Muscle layer of duodenum (tissue), 2 donors: Measurements from ENCODE around the gene CBX7.

Experiments
- H3K27ac ChIP-seq: one replicate; pipeline ENCODE4 v1.7.0; 2013; ENCODE audit warnings: mild to moderate bottlenecking, low read length
- H3K27me3 ChIP-seq: one replicate; pipeline ENCODE4 v1.7.0; 2013; ENCODE audit warnings: low read depth, mild to moderate bottlenecking, control low read depth, low read length
- H3K36me3 ChIP-seq, 2 donors: one replicate each; pipeline ENCODE4 v1.7.0; 2013; ENCODE audit warnings: low read length in 2 of 2, control low read depth in 1 of 2, mild to moderate bottlenecking in 1 of 2; ENCODE audit not compliant: insufficient read depth in 2 of 2, control insufficient read depth in 1 of 2
- H3K4me1 ChIP-seq, 2 donors: one replicate each; pipeline ENCODE4 v1.7.0; 2013; ENCODE audit warnings: low read length in 2 of 2, mild to moderate bottlenecking in 2 of 2, control low read depth in 1 of 2, moderate library complexity in 1 of 2; ENCODE audit not compliant: insufficient read depth in 2 of 2, control insufficient read depth in 1 of 2
- H3K4me3 ChIP-seq, 2 donors: one replicate each; pipeline ENCODE4 v1.7.0; 2013; ENCODE audit warnings: low read length in 2 of 2, low read depth in 1 of 2, mild to moderate bottlenecking in 1 of 2
- H3K9me3 ChIP-seq, 2 donors: one replicate each; pipeline ENCODE4 v1.7.0; 2013; ENCODE audit warnings: low read length in 2 of 2, control low read depth in 1 of 2, mild to moderate bottlenecking in 1 of 2; ENCODE audit not compliant: control insufficient read depth in 1 of 2
- donor health status: healthy.

The CBX7 gene

DNA sequence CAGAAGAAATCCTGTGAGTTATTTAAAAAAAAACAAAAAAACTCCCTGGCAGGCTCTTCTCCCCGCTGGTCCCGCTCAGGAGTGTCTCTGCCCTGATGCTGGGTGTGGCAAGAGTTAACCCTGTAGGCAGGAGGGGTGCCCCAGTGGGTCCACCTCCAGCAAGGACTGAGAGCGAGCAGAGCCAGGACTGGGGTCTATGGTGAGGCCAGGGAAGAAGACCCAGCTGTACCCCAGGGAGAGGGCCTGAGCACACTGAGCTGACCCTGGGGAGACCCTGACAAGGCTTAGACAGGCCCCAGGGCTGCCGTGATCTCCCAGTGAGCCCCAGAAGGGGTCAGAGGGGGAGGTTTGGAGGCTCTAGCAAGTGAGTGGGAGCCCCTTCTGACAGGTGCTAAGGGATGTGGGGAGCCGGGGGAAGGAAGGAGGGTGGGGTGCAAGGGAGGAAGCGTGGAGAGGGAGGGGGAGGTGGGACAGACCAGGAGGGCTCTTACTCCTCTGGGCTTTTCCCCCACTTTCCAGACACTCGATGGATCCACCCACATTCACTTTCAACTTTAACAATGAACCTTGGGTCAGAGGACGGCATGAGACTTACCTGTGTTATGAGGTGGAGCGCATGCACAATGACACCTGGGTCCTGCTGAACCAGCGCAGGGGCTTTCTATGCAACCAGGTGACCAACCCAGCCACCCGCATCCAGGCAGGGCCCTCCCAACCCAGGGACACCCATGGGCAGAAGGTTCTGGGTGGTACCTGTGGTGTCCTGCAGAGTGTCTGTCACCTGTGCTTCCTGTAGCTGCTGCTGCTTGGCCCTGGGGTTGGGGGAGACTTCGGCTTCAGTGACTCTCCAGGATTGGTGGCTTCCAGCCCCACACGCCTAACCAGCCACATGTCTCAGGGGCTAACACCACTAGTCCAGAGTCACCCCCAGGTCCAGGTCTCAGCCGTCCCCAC, 69.0 kb downstream of the CBX7 start:
- Histone ChIP-seq H3K9me3 (no peaks in the 10 kb centered on the region), H3K4me1 (peaks cover 0 to 5% of the 10 kb centered on the region in 2 donors), H3K27me3 (no peaks in the 10 kb centered on the region), H3K4me3 (no peak overlapping the region), H3K36me3 (peaks cover 0 to 13% of the 10 kb centered on the region in 2 donors), H3K27ac (no peak overlapping the region)

DNA sequence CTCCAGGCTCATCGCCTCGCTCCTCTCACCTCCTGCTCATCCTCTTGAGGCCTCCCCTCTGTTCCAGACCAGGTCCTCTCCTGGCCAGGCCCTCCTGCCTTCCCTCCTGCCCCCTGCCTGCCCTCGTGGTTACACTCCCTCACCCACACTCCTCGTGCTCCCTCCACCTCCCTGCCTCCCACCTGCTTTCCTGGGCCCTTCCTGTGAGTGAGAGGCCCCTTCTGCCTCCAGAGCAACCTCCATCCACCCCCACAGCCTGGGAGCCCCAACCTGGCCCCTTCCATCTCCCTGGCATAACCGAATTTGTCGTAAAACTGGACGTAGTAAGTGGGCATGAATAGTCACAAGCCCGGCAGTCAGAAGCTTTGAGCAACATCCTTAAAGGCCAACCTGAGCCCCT, 70.9 kb downstream of the CBX7 start:
- Histone ChIP-seq H3K9me3 (no peaks in the 10 kb centered on the region), H3K4me3 (no peak overlapping the region), H3K36me3 (peaks cover 0 to 6% of the 10 kb centered on the region in 2 donors), H3K27ac (no peak overlapping the region), H3K4me1 (peaks cover 0 to 12% of the 10 kb centered on the region in 2 donors), H3K27me3 (no peaks in the 10 kb centered on the region)

DNA sequence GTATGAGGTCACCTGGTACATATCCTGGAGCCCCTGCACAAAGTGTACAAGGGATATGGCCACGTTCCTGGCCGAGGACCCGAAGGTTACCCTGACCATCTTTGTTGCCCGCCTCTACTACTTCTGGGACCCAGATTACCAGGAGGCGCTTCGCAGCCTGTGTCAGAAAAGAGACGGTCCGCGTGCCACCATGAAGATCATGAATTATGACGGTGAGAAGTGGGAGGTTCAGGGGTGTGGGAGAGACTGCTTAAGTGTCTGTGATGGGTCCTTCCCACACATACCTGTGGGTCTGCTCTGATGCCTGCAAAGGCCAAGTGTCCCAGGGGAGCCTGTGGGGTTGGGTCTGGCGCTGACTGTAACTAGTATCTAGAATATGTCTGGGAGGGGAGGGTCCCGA, 71.5 kb downstream of the CBX7 start:
- Histone ChIP-seq H3K4me1 (peaks cover 0 to 12% of the 10 kb centered on the region in 2 donors), H3K4me3 (no peak overlapping the region), H3K27ac (no peak overlapping the region), H3K27me3 (no peaks in the 10 kb centered on the region), H3K36me3 (peaks cover 0 to 5% of the 10 kb centered on the region in 2 donors), H3K9me3 (no peaks in the 10 kb centered on the region)
